T-helper 1 cell treated with Interleukin-12 subunit alpha and Interleukin-12 subunit beta and Interleukin-4 antibody, amounts not matched to agents 30 μg/mL and 1 μg/mL, for 36 hours (primary cell): ENCODE measurements around the gene DHRS13.
"Not testable (repeated sequence)": the region's sequence is repeated elsewhere in the genome, so short reads cannot be mapped to it uniquely, and the experiment has no call there.

Experiments
- H3K27ac Mint-ChIP-seq: one replicate; pipeline ENCODE4 v1.8.0; 2021; ENCODE audit warnings: mild to moderate bottlenecking, mixed read lengths
- H3K27me3 Mint-ChIP-seq: one replicate; pipeline ENCODE4 v1.8.0; 2021; ENCODE audit warnings: low read depth, mixed read lengths
- H3K36me3 Mint-ChIP-seq: one replicate; pipeline ENCODE4 v1.8.0; 2021; ENCODE audit warnings: low read depth, mixed read lengths
- H3K4me1 Mint-ChIP-seq: one replicate; pipeline ENCODE4 v1.8.0; 2021; ENCODE audit warnings: low read depth, mixed read lengths
- H3K4me3 Mint-ChIP-seq: one replicate; pipeline ENCODE4 v1.8.0; 2021; ENCODE audit warnings: mild to moderate bottlenecking, moderate library complexity, mixed read lengths
- H3K9me3 Mint-ChIP-seq: one replicate; pipeline ENCODE4 v1.8.0; 2021; ENCODE audit warnings: mixed read lengths

Gene DHRS13

DNA sequence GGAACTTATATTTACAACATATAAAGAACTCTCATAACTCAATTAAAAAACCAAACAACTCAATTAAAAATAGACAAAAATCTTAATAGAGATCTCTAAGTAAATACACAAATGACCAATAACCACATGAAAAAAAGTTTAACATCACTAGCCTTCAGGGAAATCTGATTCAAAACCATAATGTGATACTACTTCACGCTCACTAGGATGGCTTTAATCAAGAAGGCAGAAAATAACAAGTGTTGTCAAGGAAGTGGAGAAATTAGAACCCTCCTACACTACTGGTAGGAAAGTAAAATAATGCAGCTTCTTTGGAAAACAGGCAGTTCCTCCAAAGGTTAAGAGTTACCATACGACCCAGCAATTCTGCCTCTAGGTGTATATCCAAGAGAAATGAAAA lies 40.0 kb upstream of the DHRS13 start:
- H3K9me3 Mint-ChIP-seq, result no peaks in the 10 kb centered on the region
- H3K4me1 Mint-ChIP-seq, result peaks cover 58% of the 10 kb centered on the region
- no peak overlapping the region for H3K4me3 Mint-ChIP-seq
- no peaks in the 10 kb centered on the region for H3K27me3 Mint-ChIP-seq
- H3K27ac Mint-ChIP-seq, result no peak overlapping the region
- peaks cover 34% of the 10 kb centered on the region for H3K36me3 Mint-ChIP-seq

GRCh38 chr17:28941251-28941650 lies 38.4 kb upstream of the DHRS13 start:
- no peak overlapping the region for H3K4me3 Mint-ChIP-seq
- H3K27ac Mint-ChIP-seq, result no peak overlapping the region
- H3K36me3 Mint-ChIP-seq, result peaks cover 26% of the 10 kb centered on the region
- no peaks in the 10 kb centered on the region for H3K27me3 Mint-ChIP-seq
- H3K4me1 Mint-ChIP-seq, result peaks cover 57% of the 10 kb centered on the region
- H3K9me3 Mint-ChIP-seq, result no peaks in the 10 kb centered on the region

DNA sequence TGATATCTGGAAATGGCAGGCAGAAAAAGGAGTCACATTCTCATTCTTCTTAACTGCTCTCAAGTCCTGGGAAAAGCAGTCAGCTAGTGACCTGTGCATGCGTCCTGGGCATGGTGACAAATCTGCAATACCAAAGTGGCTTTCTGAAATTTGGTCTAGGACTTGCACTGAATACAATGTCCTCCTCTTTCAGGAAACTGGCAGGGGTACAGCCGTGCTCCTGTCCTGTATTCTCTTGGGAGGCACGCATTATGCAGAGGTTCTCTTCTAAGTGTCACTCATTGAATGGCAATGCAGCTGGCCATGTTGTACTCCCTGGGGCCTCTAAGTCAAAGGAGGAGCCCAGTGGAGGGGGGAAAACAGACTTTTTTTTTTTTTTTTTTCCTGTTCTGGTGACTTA lies 37.8 kb upstream of the DHRS13 start:
- Mint-ChIP-seq H3K27ac (no peak overlapping the region), H3K9me3 (no peaks in the 10 kb centered on the region), H3K27me3 (no peaks in the 10 kb centered on the region), H3K36me3 (peaks cover 25% of the 10 kb centered on the region), H3K4me1 (peaks cover 59% of the 10 kb centered on the region), H3K4me3 (peak overlapping the region; percentile 10)

DNA sequence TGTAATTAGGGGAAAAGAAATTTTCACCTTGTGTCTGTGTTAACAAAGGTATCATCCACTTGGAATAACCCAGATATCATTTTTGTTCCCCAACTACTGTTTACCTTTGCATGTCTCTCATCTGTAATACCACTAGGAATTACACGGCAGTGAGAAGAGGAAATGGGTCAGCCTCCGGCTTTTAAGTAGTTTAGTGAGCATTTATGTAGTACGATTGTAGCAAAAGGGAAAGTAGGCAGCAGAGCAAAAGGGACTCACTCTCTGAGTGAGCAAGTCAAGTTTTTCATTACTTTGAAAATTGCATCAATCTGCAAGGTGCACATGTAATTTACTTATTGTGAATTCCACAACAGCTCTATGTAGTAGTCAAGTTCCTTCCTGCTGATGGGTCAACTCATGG lies 37.3 kb upstream of the DHRS13 start:
- Mint-ChIP-seq H3K36me3 (peaks cover 21% of the 10 kb centered on the region), H3K4me1 (peaks cover 55% of the 10 kb centered on the region), H3K27ac (no peak overlapping the region), H3K27me3 (no peaks in the 10 kb centered on the region), H3K9me3 (no peaks in the 10 kb centered on the region), H3K4me3 (peak overlapping the region; percentile 10)

GRCh38 chr17:28938552-28938951 lies 35.7 kb upstream of the DHRS13 start:
- Mint-ChIP-seq H3K27ac (no peak overlapping the region), H3K4me1 (peaks cover 48% of the 10 kb centered on the region), H3K4me3 (no peak overlapping the region)

DNA sequence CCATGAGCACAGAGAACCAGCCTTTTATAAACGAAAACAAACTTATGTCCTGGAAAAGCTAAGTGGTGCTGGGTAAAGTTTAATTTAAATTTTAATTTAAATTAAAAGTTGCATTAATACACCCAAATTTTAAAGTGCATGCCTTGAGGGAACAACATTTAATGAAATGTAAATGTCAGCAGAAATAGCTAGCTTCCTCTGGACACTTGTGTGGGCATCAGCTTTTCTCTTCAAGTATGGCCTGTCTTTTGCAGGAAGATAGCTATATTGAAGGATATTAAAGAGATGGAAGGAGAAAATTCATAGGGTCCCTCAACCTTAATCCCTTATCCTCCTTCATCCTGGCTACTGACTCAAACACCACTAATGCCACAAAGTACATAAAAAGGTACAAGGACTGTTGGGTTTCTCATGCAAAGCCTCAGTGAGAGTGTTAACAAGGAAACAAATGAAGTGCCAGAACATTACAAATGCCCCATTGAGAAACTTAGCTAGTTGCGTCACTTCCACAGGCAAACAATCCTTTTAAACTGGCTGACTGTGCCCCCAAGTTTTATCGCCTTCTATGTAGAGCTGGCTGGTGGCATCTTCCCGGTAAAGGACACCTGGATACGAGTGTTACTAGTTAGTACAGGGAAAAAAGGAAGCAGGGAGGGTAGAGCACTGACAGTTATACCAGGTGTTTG lies 34.3 kb upstream of the DHRS13 start:
- Mint-ChIP-seq H3K36me3 (peaks cover 19% of the 10 kb centered on the region), H3K27ac (no peak overlapping the region), H3K4me3 (no peak overlapping the region), H3K4me1 (peaks cover 50% of the 10 kb centered on the region), H3K9me3 (no peaks in the 10 kb centered on the region), H3K27me3 (no peaks in the 10 kb centered on the region)

More at GRCh38 chr17:28938552-28938951, 35.7 kb upstream of the DHRS13 start:
- H3K27me3 Mint-ChIP-seq, result no peaks in the 10 kb centered on the region
- H3K9me3 Mint-ChIP-seq, result no peaks in the 10 kb centered on the region
- H3K36me3 Mint-ChIP-seq, result peaks cover 19% of the 10 kb centered on the region

DNA sequence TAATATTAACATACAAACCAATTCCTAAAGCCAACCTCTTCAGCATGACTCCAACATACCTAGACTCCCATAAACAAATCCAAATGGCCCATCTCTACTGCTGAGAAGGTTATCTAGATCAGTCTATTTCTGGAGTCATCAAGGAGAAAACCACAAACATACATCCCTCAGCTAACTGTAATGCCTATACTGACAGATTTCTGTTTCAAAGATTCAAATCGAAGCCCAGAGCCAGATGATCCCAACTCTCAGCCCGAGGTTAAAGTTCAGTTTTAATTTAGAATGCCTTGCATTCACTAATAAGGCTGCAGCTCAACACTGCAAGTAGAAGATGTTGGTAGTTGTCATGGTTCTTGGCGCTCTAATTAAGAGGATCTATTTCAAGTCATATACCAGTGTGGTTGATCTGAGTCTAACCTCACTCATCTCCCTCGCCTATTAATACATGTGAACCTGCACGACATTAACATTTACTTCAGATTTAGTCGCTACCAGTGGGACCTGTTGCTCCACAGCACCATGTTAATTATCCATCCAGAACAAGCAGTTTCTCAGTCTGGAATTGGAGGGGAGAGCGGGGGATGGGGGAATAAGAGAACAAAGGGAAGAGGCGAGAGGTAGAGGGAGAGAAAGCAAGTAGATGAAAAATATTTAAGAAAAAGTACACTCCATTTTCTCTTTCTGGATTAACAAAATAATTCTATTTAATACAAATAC lies 33.0 kb upstream of the DHRS13 start:
- H3K27ac Mint-ChIP-seq, result peak overlapping the region; percentile 47
- H3K36me3 Mint-ChIP-seq, result peaks cover 19% of the 10 kb centered on the region
- H3K4me1 Mint-ChIP-seq, result peaks cover 44% of the 10 kb centered on the region
- H3K9me3 Mint-ChIP-seq, result no peaks in the 10 kb centered on the region
- no peaks in the 10 kb centered on the region for H3K27me3 Mint-ChIP-seq
- no peak overlapping the region for H3K4me3 Mint-ChIP-seq

DNA sequence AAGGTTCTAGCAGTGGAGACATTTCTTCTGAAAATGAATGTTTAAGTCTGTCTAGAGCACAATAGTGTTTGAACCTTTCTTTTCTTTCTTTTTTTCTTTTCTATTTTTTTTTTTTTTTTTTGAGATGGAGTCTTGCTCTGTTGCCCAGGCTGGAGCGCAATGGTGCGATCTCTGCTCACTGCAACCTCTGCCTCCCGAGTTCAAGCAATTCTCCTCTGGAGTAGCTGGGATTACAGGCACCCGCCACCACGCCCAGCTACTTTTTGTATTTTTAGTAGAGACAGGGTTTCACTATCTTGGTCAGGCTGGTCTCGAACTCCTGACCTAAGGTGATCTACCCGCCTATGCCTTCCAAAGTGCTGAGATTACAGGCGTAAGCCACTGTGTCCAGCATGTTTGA lies 31.6 kb upstream of the DHRS13 start:
- H3K9me3 Mint-ChIP-seq, H3K27ac Mint-ChIP-seq, H3K4me3 Mint-ChIP-seq, H3K27me3 Mint-ChIP-seq: not testable (repeated sequence)
- Mint-ChIP-seq H3K4me1 (peaks cover 39% of the 10 kb centered on the region), H3K36me3 (peaks cover 25% of the 10 kb centered on the region)

- no peaks in the 10 kb centered on the region for H3K27me3 Mint-ChIP-seq
- H3K36me3 Mint-ChIP-seq, result peaks cover 41% of the 10 kb centered on the region
- H3K27ac Mint-ChIP-seq, result peak overlapping the region; percentile 23
- H3K4me1 Mint-ChIP-seq, result peaks cover 47% of the 10 kb centered on the region
- H3K9me3 Mint-ChIP-seq, result peaks cover 12% of the 10 kb centered on the region
- H3K4me3 Mint-ChIP-seq, result no peak overlapping the region
Observed at GRCh38 chr17:28929787-28930186, 26.9 kb upstream of the DHRS13 start.

DNA sequence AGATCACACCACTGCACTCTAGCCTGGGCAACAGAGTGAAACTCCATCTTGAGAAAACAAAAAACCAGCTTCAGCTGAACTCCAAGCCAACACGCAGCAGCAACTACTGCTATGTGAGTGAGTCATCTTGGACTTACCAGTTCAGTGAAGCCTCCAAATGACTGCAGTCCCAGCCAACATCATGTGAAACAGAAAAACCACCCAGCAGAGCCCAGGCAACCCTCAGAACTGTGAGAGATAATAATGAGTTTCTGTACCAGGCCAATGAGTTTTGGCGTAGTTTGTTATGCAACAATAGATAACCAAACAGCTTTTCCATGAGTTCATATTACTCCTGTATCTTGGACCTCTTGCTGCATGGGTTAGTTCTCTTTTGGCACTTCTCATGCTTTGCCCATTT lies 25.2 kb upstream of the DHRS13 start:
- H3K4me3 Mint-ChIP-seq, result peak overlapping the region; percentile 31
- H3K27me3 Mint-ChIP-seq, result no peaks in the 10 kb centered on the region
- H3K36me3 Mint-ChIP-seq, result peaks cover 52% of the 10 kb centered on the region
- H3K27ac Mint-ChIP-seq, result peak overlapping the region; percentile 89
- peaks cover 12% of the 10 kb centered on the region for H3K9me3 Mint-ChIP-seq
- peaks cover 48% of the 10 kb centered on the region for H3K4me1 Mint-ChIP-seq

DNA sequence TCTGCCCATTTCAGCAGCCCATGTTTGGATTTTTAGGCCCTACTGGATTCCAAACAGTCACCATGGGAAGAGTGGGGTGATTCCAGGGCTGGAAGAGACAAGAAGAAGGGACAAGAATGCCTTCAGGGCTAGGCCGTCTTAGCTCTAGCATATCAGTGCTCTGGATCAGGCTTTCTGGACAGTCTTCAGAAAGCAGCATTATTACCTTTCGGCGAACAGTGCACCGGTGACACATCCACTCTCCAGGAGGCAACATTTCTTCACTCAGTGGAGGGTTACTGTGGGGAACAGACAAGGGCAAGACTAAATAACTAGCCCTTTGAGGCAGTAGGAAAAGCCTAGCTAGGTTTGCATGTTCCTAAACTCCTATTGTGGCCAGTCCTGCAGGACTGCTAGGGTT lies 23.9 kb upstream of the DHRS13 start:
- Mint-ChIP-seq H3K4me1 (peaks cover 49% of the 10 kb centered on the region), H3K27me3 (no peaks in the 10 kb centered on the region), H3K36me3 (peaks cover 56% of the 10 kb centered on the region), H3K27ac (peak overlapping the region; percentile 88), H3K9me3 (peaks cover 12% of the 10 kb centered on the region), H3K4me3 (no peak overlapping the region)

DNA sequence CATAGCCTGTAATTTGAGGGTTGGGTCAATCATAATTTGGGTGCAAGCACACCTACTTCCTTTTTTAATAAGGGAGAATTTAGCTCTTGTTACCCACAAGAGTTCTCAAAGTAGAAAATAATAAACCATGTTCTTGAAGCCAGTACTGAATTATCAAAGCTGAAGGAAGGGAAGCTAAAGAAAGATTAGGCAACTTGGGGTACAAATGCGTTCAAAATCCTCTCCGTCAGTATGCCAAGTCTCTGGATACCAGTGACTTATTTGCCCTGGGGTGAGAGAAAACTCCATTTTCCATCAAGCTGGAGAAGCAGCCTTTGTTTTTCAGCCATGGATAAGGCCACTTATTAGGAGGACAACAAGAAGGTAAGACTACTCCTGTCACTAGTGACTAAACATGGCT lies 23.5 kb upstream of the DHRS13 start:
- Mint-ChIP-seq H3K4me1 (peaks cover 51% of the 10 kb centered on the region), H3K9me3 (peaks cover 12% of the 10 kb centered on the region), H3K27ac (peak overlapping the region; percentile 88), H3K4me3 (peak overlapping the region; percentile 23), H3K27me3 (no peaks in the 10 kb centered on the region), H3K36me3 (peaks cover 61% of the 10 kb centered on the region)

DNA sequence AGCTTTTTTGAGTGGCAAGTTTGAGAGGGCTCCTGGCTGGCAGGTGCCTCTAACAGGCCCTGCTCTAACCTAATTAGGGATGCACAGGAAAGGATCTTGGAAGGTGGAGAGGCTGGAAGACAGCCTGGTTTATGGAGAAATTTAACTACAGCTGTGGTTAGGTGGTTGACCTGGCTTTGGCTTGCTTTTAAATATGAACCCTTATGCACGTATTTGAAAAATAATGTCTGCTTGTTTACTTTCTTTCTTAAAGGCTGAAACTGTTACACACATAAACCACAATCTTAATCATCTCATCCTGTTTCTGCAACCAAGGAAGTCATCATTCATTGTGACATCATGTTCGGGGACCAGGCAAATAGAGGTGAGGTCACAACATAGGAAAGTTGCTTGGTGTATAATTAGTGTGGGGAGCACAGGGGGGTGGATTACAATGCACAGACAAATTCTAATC lies 23.1 kb upstream of the DHRS13 start:
- Mint-ChIP-seq H3K9me3 (peaks cover 12% of the 10 kb centered on the region), H3K27ac (peak overlapping the region; percentile 88), H3K4me3 (peak overlapping the region; percentile 23), H3K36me3 (peaks cover 62% of the 10 kb centered on the region), H3K27me3 (no peaks in the 10 kb centered on the region), H3K4me1 (peaks cover 51% of the 10 kb centered on the region)

- no peaks in the 10 kb centered on the region for H3K9me3 Mint-ChIP-seq
- peaks cover 22% of the 10 kb centered on the region for H3K4me1 Mint-ChIP-seq
- peaks cover 66% of the 10 kb centered on the region for H3K36me3 Mint-ChIP-seq
- no peak overlapping the region for H3K4me3 Mint-ChIP-seq
- H3K27ac Mint-ChIP-seq, result peak overlapping the region; percentile 10
- H3K27me3 Mint-ChIP-seq, result no peaks in the 10 kb centered on the region
Observed at GRCh38 chr17:28920201-28920600, 17.3 kb upstream of the DHRS13 start.

DNA sequence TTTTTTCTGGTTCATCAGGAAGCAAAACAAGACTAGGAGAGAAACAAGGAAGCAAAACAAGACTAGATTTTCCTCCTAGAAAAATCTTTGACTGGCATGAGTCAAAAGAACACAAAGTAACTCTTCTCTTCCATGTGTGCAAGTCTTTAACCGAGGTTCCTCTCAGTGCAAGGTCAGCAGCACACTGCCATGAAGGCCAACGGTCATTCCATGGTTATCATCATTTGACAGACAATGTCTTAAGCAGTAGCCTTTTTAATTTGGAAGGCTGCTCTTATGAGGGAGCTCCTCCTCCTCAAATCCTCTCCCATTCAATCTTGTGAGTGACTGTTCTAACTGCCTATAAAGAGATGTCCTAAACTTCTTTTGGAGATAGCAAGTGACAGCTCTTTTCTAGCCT lies 15.4 kb upstream of the DHRS13 start:
- no peaks in the 10 kb centered on the region for H3K27me3 Mint-ChIP-seq
- no peaks in the 10 kb centered on the region for H3K9me3 Mint-ChIP-seq
- H3K36me3 Mint-ChIP-seq, result peaks cover 65% of the 10 kb centered on the region
- no peak overlapping the region for H3K27ac Mint-ChIP-seq
- H3K4me1 Mint-ChIP-seq, result peaks cover 13% of the 10 kb centered on the region
- no peak overlapping the region for H3K4me3 Mint-ChIP-seq
